ENCODE results near the gene DEFB127. TPM values are rescaled to one million over a fixed set of nuclear protein-coding genes. Genes with fewer than 3 reads are reported as not detected.
"Not testable (repeated sequence)": the region's sequence is repeated elsewhere in the genome, so short reads cannot be mapped to it uniquely, and the experiment has no call there.

Gene DEFB127
- total RNA-seq: not detected

GRCh38 chr20:157154-157553 is at the start of gene DEFB127:
Gene DEFB127 (plus strand): TSS chr20:157454. CDS start chr20:157545, 91 bp downstream.
- intact Hi-C loops (cut with micrococcal nuclease): no loop called here
- H3K27me3 Mint-ChIP-seq (ENCODE audit: low read depth): peaks cover 12% of the 10 kb centered on the region
- H3K27ac Mint-ChIP-seq: no peak within 1 kb of the TSS
- no peak within 1 kb of the TSS for H3K4me3 Mint-ChIP-seq
- CTCF ChIA-PET: no interaction called here
- DNase-seq: no peak
- H3K4me1 Mint-ChIP-seq (ENCODE audit: low read depth): no peaks in the 10 kb centered on the region
- no peaks in the 10 kb centered on the region for H3K36me3 Mint-ChIP-seq (ENCODE audit: low read depth)
- no peaks in the 10 kb centered on the region for H3K9me3 Mint-ChIP-seq

- DNase-seq: no peak
- intact Hi-C loops (cut with micrococcal nuclease): no loop called here
These were observed 44.9 kb upstream of the DEFB127 start for GRCh38 chr20:112396-112795.

GRCh38 chr20:117518-117917 is 39.7 kb upstream of the DEFB127 start:
- CTCF ChIA-PET: no interaction called here
- H3K27me3 Mint-ChIP-seq (ENCODE audit: low read depth): peaks cover 27% of the 10 kb centered on the region
- H3K9me3 Mint-ChIP-seq: peaks cover 8% of the 10 kb centered on the region
- H3K36me3 Mint-ChIP-seq (ENCODE audit: low read depth): no peaks in the 10 kb centered on the region
- H3K4me3 Mint-ChIP-seq: no peak overlapping the region
- DNase-seq: no peak
- no peak overlapping the region for H3K27ac Mint-ChIP-seq
- intact Hi-C loops (cut with micrococcal nuclease): no loop called here
- no peaks in the 10 kb centered on the region for H3K4me1 Mint-ChIP-seq (ENCODE audit: low read depth)

More at GRCh38 chr20:112396-112795, 44.9 kb upstream of the DEFB127 start:
- Mint-ChIP-seq H3K4me1 (ENCODE audit: low read depth) (no peaks in the 10 kb centered on the region), H3K4me3 (no peak overlapping the region), H3K27me3 (ENCODE audit: low read depth) (peaks cover 9% of the 10 kb centered on the region), H3K36me3 (ENCODE audit: low read depth) (no peaks in the 10 kb centered on the region), H3K9me3 (peaks cover 6% of the 10 kb centered on the region), H3K27ac (no peak overlapping the region)
- CTCF ChIA-PET: no interaction called here

GRCh38 chr20:129786-130323 is 27.4 kb upstream of the DEFB127 start:
- H3K9me3 Mint-ChIP-seq; H3K36me3 Mint-ChIP-seq (ENCODE audit: low read depth); H3K4me1 Mint-ChIP-seq (ENCODE audit: low read depth); H3K4me3 Mint-ChIP-seq; CTCF ChIA-PET; intact Hi-C loops (cut with micrococcal nuclease); DNase-seq; H3K27ac Mint-ChIP-seq: not testable (repeated sequence)
- H3K27me3 Mint-ChIP-seq (ENCODE audit: low read depth): peaks cover 25% of the 10 kb centered on the region

GRCh38 chr20:137668-138490 is 19.4 kb upstream of the DEFB127 start:
- intact Hi-C loops (cut with micrococcal nuclease): no loop called here
- Mint-ChIP-seq H3K4me1 (ENCODE audit: low read depth) (no peaks in the 10 kb centered on the region), H3K27ac (no peak overlapping the region), H3K4me3 (no peak overlapping the region), H3K36me3 (ENCODE audit: low read depth) (no peaks in the 10 kb centered on the region), H3K9me3 (no peaks in the 10 kb centered on the region), H3K27me3 (ENCODE audit: low read depth) (peaks cover 28% of the 10 kb centered on the region)
- CTCF ChIA-PET: interaction anchor here (0.7 to 1.4 kb wide), 6 partner anchors 9 to 22 kb away, joined by 3 to 5 read pairs (median 3); no protein-coding TSS in a partner anchor
- peak; percentile 7 for DNase-seq

- Mint-ChIP-seq H3K36me3 (ENCODE audit: low read depth) (no peaks in the 10 kb centered on the region), H3K27me3 (ENCODE audit: low read depth) (peaks cover 30% of the 10 kb centered on the region), H3K4me1 (ENCODE audit: low read depth) (no peaks in the 10 kb centered on the region), H3K27ac (no peak within 1 kb of the TSS), H3K4me3 (no peak within 1 kb of the TSS), H3K9me3 (no peaks in the 10 kb centered on the region)
- CTCF ChIA-PET: no interaction called here
- intact Hi-C loops (cut with micrococcal nuclease): no loop called here
- no peak for DNase-seq
These were observed 15.0 kb upstream of the DEFB127 start, which contains the start of gene DEFB126 for GRCh38 chr20:142290-142689. Gene DEFB126 (plus strand): TSS chr20:142590. CDS start chr20:142629, 39 bp downstream.

GRCh38 chr20:145877-146276 is 11.4 kb upstream of the DEFB127 start:
- no peak overlapping the region for H3K4me3 Mint-ChIP-seq
- no peak overlapping the region for H3K27ac Mint-ChIP-seq
- CTCF ChIA-PET: no interaction called here
- no peaks in the 10 kb centered on the region for H3K4me1 Mint-ChIP-seq (ENCODE audit: low read depth)
- no peaks in the 10 kb centered on the region for H3K36me3 Mint-ChIP-seq (ENCODE audit: low read depth)
- H3K9me3 Mint-ChIP-seq: no peaks in the 10 kb centered on the region
- DNase-seq: no peak
- H3K27me3 Mint-ChIP-seq (ENCODE audit: low read depth): peaks cover 13% of the 10 kb centered on the region
- intact Hi-C loops (cut with micrococcal nuclease): no loop called here

GRCh38 chr20:152131-152530 is 5.1 kb upstream of the DEFB127 start:
- Mint-ChIP-seq H3K4me1 (ENCODE audit: low read depth) (no peaks in the 10 kb centered on the region), H3K9me3 (no peaks in the 10 kb centered on the region), H3K27ac (no peak overlapping the region), H3K36me3 (ENCODE audit: low read depth) (no peaks in the 10 kb centered on the region), H3K4me3 (no peak overlapping the region), H3K27me3 (ENCODE audit: low read depth) (peaks cover 8% of the 10 kb centered on the region)
- intact Hi-C loops (cut with micrococcal nuclease): no loop called here
- CTCF ChIA-PET: no interaction called here
- DNase-seq: no peak

GRCh38 chr20:164618-165017 is 7.4 kb downstream of the DEFB127 start:
- no peaks in the 10 kb centered on the region for H3K9me3 Mint-ChIP-seq
- peaks cover 4% of the 10 kb centered on the region for H3K27me3 Mint-ChIP-seq (ENCODE audit: low read depth)

GRCh38 chr20:168876-169275 is 11.6 kb downstream of the DEFB127 start:
- Mint-ChIP-seq H3K9me3 (no peaks in the 10 kb centered on the region), H3K4me3 (no peak overlapping the region), H3K4me1 (ENCODE audit: low read depth) (no peaks in the 10 kb centered on the region), H3K27ac (no peak overlapping the region), H3K27me3 (ENCODE audit: low read depth) (peaks cover 2% of the 10 kb centered on the region), H3K36me3 (ENCODE audit: low read depth) (no peaks in the 10 kb centered on the region)
- DNase-seq: no peak
- intact Hi-C loops (cut with micrococcal nuclease): no loop called here
- CTCF ChIA-PET: interaction anchor here (0.6 kb wide), 1 partner anchor 34 kb away, joined by 3 read pairs; no protein-coding TSS in a partner anchor

More at GRCh38 chr20:164618-165017, 7.4 kb downstream of the DEFB127 start:
- CTCF ChIA-PET: no interaction called here
- no peak for DNase-seq
- no peaks in the 10 kb centered on the region for H3K36me3 Mint-ChIP-seq (ENCODE audit: low read depth)
- no peaks in the 10 kb centered on the region for H3K4me1 Mint-ChIP-seq (ENCODE audit: low read depth)
- intact Hi-C loops (cut with micrococcal nuclease): no loop called here
- no peak overlapping the region for H3K4me3 Mint-ChIP-seq
- H3K27ac Mint-ChIP-seq: no peak overlapping the region

- intact Hi-C loops (cut with micrococcal nuclease): no loop called here
- Mint-ChIP-seq H3K4me1 (ENCODE audit: low read depth) (no peaks in the 10 kb centered on the region), H3K27ac (no peak overlapping the region), H3K27me3 (ENCODE audit: low read depth) (peaks cover 37% of the 10 kb centered on the region), H3K9me3 (peaks cover 8% of the 10 kb centered on the region), H3K36me3 (ENCODE audit: low read depth) (peaks cover 2% of the 10 kb centered on the region), H3K4me3 (no peak overlapping the region)
- CTCF ChIA-PET: no interaction called here
- no peak for DNase-seq
These were observed 27.0 kb downstream of the DEFB127 start for GRCh38 chr20:184288-184687.

- H3K9me3 Mint-ChIP-seq: peaks cover 13% of the 10 kb centered on the region
- intact Hi-C loops (cut with micrococcal nuclease): no loop called here
These were observed 30.5 kb downstream of the DEFB127 start for GRCh38 chr20:187733-188132.

GRCh38 chr20:189611-190010 is 32.4 kb downstream of the DEFB127 start, which contains the start of gene DEFB128:
Gene DEFB128 (minus strand): TSS chr20:189711. CDS start chr20:189623, 88 bp downstream.
- Mint-ChIP-seq H3K4me1 (ENCODE audit: low read depth) (no peaks in the 10 kb centered on the region), H3K4me3 (no peak within 1 kb of the TSS), H3K27me3 (ENCODE audit: low read depth) (peaks cover 31% of the 10 kb centered on the region), H3K36me3 (ENCODE audit: low read depth) (no peaks in the 10 kb centered on the region), H3K9me3 (peaks cover 5% of the 10 kb centered on the region), H3K27ac (no peak within 1 kb of the TSS)
- DNase-seq: no peak
- CTCF ChIA-PET: no interaction called here
- intact Hi-C loops (cut with micrococcal nuclease): no loop called here

More at GRCh38 chr20:187733-188132, 30.5 kb downstream of the DEFB127 start:
- Mint-ChIP-seq H3K36me3 (ENCODE audit: low read depth) (peaks cover 2% of the 10 kb centered on the region), H3K27me3 (ENCODE audit: low read depth) (peaks cover 40% of the 10 kb centered on the region), H3K27ac (no peak overlapping the region), H3K4me3 (no peak overlapping the region), H3K4me1 (ENCODE audit: low read depth) (no peaks in the 10 kb centered on the region)
- CTCF ChIA-PET: no interaction called here
- DNase-seq: no peak

All from activated naive CD4-positive, alpha-beta T cell treated with anti-CD3 and anti-CD28 coated beads for 36 hours (primary cell).